Fibroblast of lung (primary cell): ENCODE measurements around the gene MB. TPM values are rescaled to one million over a fixed set of nuclear protein-coding genes. Genes with fewer than 3 reads are reported as not detected.
A peak's percentile ranks its signal among the peaks of the same experiment; 100 is the strongest.

ENCODE experiments used
- DNase-seq, 2 donors: peaks; one replicate each; pipeline versions ENCODE4 v3.0.0 to v3.0.0-alpha.2; 2010; ENCODE audit warnings: low read depth in 2 of 2
- H2AFZ ChIP-seq: 2 replicates; pipeline ENCODE4 v1.5.1; 2012; ENCODE audit warnings: low read length, control low read depth, inconsistent platforms
- H3K27ac ChIP-seq: 2 replicates; pipeline ENCODE4 v1.5.1; 2011; ENCODE audit warnings: low read length, control low read depth; ENCODE audit not compliant: insufficient read depth
- H3K27me3 ChIP-seq: 2 replicates; pipeline ENCODE4 v1.5.1; 2011; ENCODE audit warnings: mild to moderate bottlenecking, low read length; ENCODE audit not compliant: control insufficient read depth, insufficient read depth
- H3K36me3 ChIP-seq: 2 replicates; pipeline ENCODE4 v1.5.1; 2011; ENCODE audit warnings: low read length; ENCODE audit not compliant: control insufficient read depth, insufficient read depth
- H3K4me1 ChIP-seq: 2 replicates; pipeline ENCODE4 v1.5.1; 2011; ENCODE audit warnings: low read length; ENCODE audit not compliant: control insufficient read depth, insufficient read depth; ENCODE audit errors: extremely low read depth
- H3K4me2 ChIP-seq: 2 replicates; pipeline ENCODE4 v1.5.1; 2011; ENCODE audit warnings: low read length, control low read depth; ENCODE audit not compliant: insufficient read depth; ENCODE audit errors: extremely low read depth
- H3K4me3 ChIP-seq, 4 experiments: fragments of 200-600 bp in 1 of 4; sonication (generic) in 1 of 4; replicated peaks in 1 of 4; 2 replicates each; pipeline ENCODE4 v1.5.1; 2011 to 2016; ENCODE audit warnings: low read length in 4 of 4, low read depth in 3 of 4, mild to moderate bottlenecking in 3 of 4, control low read depth in 2 of 4, inconsistent platforms in 1 of 4, mixed read lengths in 1 of 4; ENCODE audit not compliant: insufficient read depth in 1 of 4; ENCODE audit errors: control extremely low read depth in 1 of 4
- H3K79me2 ChIP-seq: 2 replicates; pipeline ENCODE4 v1.5.1; 2012; ENCODE audit warnings: mild to moderate bottlenecking, low read length, inconsistent platforms; ENCODE audit not compliant: control insufficient read depth, insufficient read depth
- H3K9ac ChIP-seq: 2 replicates; pipeline ENCODE4 v1.5.1; 2011; ENCODE audit warnings: mild to moderate bottlenecking, low read length, control low read depth; ENCODE audit not compliant: insufficient read depth
- H3K9me3 ChIP-seq: 2 replicates; pipeline ENCODE4 v1.5.1; 2012; ENCODE audit warnings: low read depth, low read length; ENCODE audit not compliant: control insufficient read depth, insufficient read depth
- H4K20me1 ChIP-seq: 2 replicates; pipeline ENCODE4 v1.5.1; 2011; ENCODE audit warnings: low read length; ENCODE audit not compliant: control insufficient read depth, insufficient read depth; ENCODE audit errors: extremely low read depth
- CTCF ChIP-seq, 2 donors: IDR thresholded peaks in 1 of 2; conservative IDR thresholded peaks in 1 of 2; 1 replicate in 1 of 2; 2 replicates in 1 of 2; pipeline ENCODE4 v1.5.1; 2011 to 2012; ENCODE audit warnings: low read length in 2 of 2, control low read depth in 1 of 2, inconsistent platforms in 1 of 2, low read depth in 1 of 2, mild to moderate bottlenecking in 1 of 2
- EZH2 ChIP-seq: IDR thresholded peaks from 2 replicates; pipeline ENCODE4 v1.5.1; 2012; ENCODE audit warnings: low read length, control low read depth, mild to moderate bottlenecking; ENCODE audit errors: missing control alignments
- polyA plus RNA-seq, 2 donors: library from polyadenylated mRNA; depleted of rRNA in 1 of 2; stranded (reverse) in 1 of 2; unstranded in 1 of 2; fragments of >200 nt; gene quantifications; 2 replicates each; pipeline ENCODE4 v1.2.1, GENCODE V29; 2011 to 2012; ENCODE audit warnings: missing spikeins in 1 of 2
- total RNA-seq: library from RNA; depleted of rRNA; stranded (reverse); fragments of >200 nt; gene quantifications from 2 replicates; pipeline ENCODE4 v1.2.1, GENCODE V29; 2014

MB gene
- total and polyA plus RNA-seq, 2 donors (not counting 1 experiment from before 2014, with no cell fraction given): not detected

GRCh38 chr22:35632935-35633334, 15.8 kb upstream of the MB start:
- Histone ChIP-seq H3K4me1 (peaks cover 18% of the 10 kb centered on the region), H3K27ac (no peak overlapping the region), H4K20me1 (no peaks in the 10 kb centered on the region), H3K4me3 (no peak overlapping the region), H3K79me2 (no peaks in the 10 kb centered on the region), H3K9ac (no peak overlapping the region), H3K9me3 (no peaks in the 10 kb centered on the region), H2AFZ (no peak overlapping the region), H3K36me3 (no peaks in the 10 kb centered on the region), H3K4me2 (no peak overlapping the region), H3K27me3 (no peaks in the 10 kb centered on the region)
- no peak for TF ChIP-seq EZH2
- TF ChIP-seq CTCF (conservative IDR thresholded peaks at IDR 0.05 in 1 of 2, IDR thresholded peaks at IDR 0.05 in 1 of 2; ENCODE audit: low read depth in 1 of 2, low read length in 2 of 2): no peak
- no peak for DNase-seq

- H3K4me2 ChIP-seq: no peak overlapping the region
- no peak overlapping the region for H2AFZ ChIP-seq
- peaks cover 14% of the 10 kb centered on the region for H3K4me1 ChIP-seq
- H3K36me3 ChIP-seq: no peaks in the 10 kb centered on the region
- TF ChIP-seq CTCF (conservative IDR thresholded peaks at IDR 0.05 in 1 of 2, IDR thresholded peaks at IDR 0.05 in 1 of 2; ENCODE audit: low read depth in 1 of 2, low read length in 2 of 2): peak; percentile 42 to 62
- no peak for TF ChIP-seq EZH2
- H3K79me2 ChIP-seq: no peaks in the 10 kb centered on the region
- no peaks in the 10 kb centered on the region for H3K27me3 ChIP-seq
- H4K20me1 ChIP-seq: no peaks in the 10 kb centered on the region
- no peaks in the 10 kb centered on the region for H3K9me3 ChIP-seq
- H3K4me3 ChIP-seq: no peak overlapping the region
- peak in 1 of 2 donors; percentile 42 for DNase-seq
- H3K9ac ChIP-seq: no peak overlapping the region
- no peak overlapping the region for H3K27ac ChIP-seq
Observed at GRCh38 chr22:35631597-35631996, 14.5 kb upstream of the MB start.

- H2AFZ ChIP-seq: no peak overlapping the region
Observed at GRCh38 chr22:35630891-35631290, 13.8 kb upstream of the MB start.

More at GRCh38 chr22:35630891-35631290, 13.8 kb upstream of the MB start:
- Histone ChIP-seq H3K27me3 (no peaks in the 10 kb centered on the region), H3K9me3 (no peaks in the 10 kb centered on the region), H3K4me1 (peaks cover 14% of the 10 kb centered on the region), H3K36me3 (no peaks in the 10 kb centered on the region), H3K4me2 (no peak overlapping the region), H3K79me2 (no peaks in the 10 kb centered on the region), H3K4me3 (no peak overlapping the region), H3K27ac (no peak overlapping the region), H4K20me1 (no peaks in the 10 kb centered on the region), H3K9ac (no peak overlapping the region)
- TF ChIP-seq CTCF (conservative IDR thresholded peaks at IDR 0.05 in 1 of 2, IDR thresholded peaks at IDR 0.05 in 1 of 2; ENCODE audit: low read depth in 1 of 2, low read length in 2 of 2) (no peak), EZH2 (no peak)
- DNase-seq: no peak
